WTC11 (cell line): ENCODE results near the gene PFDN5. TPM values are rescaled to one million over a fixed set of nuclear protein-coding genes. Genes with fewer than 3 reads are reported as not detected.

Source experiments
- ATAC-seq: fragments of 200-7000 bp; cut with Tn5 transposase; 2 replicates; pipeline ENCODE4 v1.10.0; 2021; ENCODE audit warnings: mild to moderate bottlenecking, moderate library complexity
- CTCF ChIA-PET: fragments of 300-600 bp; sonication (Branson Sonifier 250); formaldehyde crosslinking; loops from one replicate; lab custom pipeline; 2021; ENCODE audit warnings: antibody characterized with exemption; lab: Charles Lee
- POLR2A ChIA-PET: fragments of 350-600 bp; sonication (Branson Sonifier 250); formaldehyde crosslinking; loops from one replicate; lab custom pipeline; 2021; ENCODE audit warnings: antibody characterized with exemption; lab: Charles Lee
- DNase-seq: peaks from one replicate; pipeline ENCODE4 v3.0.0; 2021; ENCODE audit warnings: low spot score
- H3K27ac Mint-ChIP-seq: 2 replicates; pipeline ENCODE4 v1.8.0; 2021; ENCODE audit warnings: mixed read lengths
- H3K27me3 Mint-ChIP-seq: 2 replicates; pipeline ENCODE4 v1.8.0; 2021; ENCODE audit warnings: low read depth, mild to moderate bottlenecking, moderate library complexity, mixed read lengths
- H3K36me3 Mint-ChIP-seq: 2 replicates; pipeline ENCODE4 v1.8.0; 2021; ENCODE audit warnings: mixed read lengths
- H3K4me1 Mint-ChIP-seq: 2 replicates; pipeline ENCODE4 v1.8.0; 2022; ENCODE audit warnings: mixed read lengths
- H3K4me3 Mint-ChIP-seq: 2 replicates; pipeline ENCODE4 v1.8.0; 2021; ENCODE audit warnings: mild to moderate bottlenecking, moderate library complexity, mixed read lengths
- H3K9me3 Mint-ChIP-seq: 2 replicates; pipeline ENCODE4 v1.8.0; 2021; ENCODE audit warnings: mixed read lengths
- ATF1 ChIP-seq: sonication (generic); formaldehyde crosslinking; IDR thresholded peaks from 2 replicates; pipeline ENCODE4 v1.8.1; 2023; ENCODE audit warnings: mild to moderate bottlenecking, moderate library complexity, missing genetic modification reagents
- ATF3 ChIP-seq: sonication (generic); formaldehyde crosslinking; conservative IDR thresholded peaks from 2 replicates; pipeline ENCODE4 v1.8.1; 2022; ENCODE audit warnings: mild to moderate bottlenecking, missing genetic modification reagents
- CBFB ChIP-seq: sonication (generic); formaldehyde crosslinking; IDR thresholded peaks from 2 replicates; pipeline ENCODE4 v1.8.1; 2022; ENCODE audit warnings: mild to moderate bottlenecking, low read depth, missing genetic modification reagents
- CREB1 ChIP-seq: sonication (generic); formaldehyde crosslinking; IDR thresholded peaks from 2 replicates; pipeline ENCODE4 v1.8.0; 2023; ENCODE audit warnings: mild to moderate bottlenecking, missing genetic modification reagents
- CTCF ChIP-seq: fragments of 200-600 bp; IDR thresholded peaks from 2 replicates; pipeline ENCODE4 v1.8.0; 2022; ENCODE audit warnings: antibody characterized with exemption
- E2F1 ChIP-seq: sonication (generic); formaldehyde crosslinking; IDR thresholded peaks from 2 replicates; pipeline ENCODE4 v1.8.0; 2022; ENCODE audit warnings: mild to moderate bottlenecking, missing genetic modification reagents
- ELF4 ChIP-seq: sonication (generic); formaldehyde crosslinking; IDR thresholded peaks from 2 replicates; pipeline ENCODE4 v1.8.1; 2022; ENCODE audit warnings: low read depth, mild to moderate bottlenecking, moderate library complexity, missing genetic modification reagents
- EMX1 ChIP-seq: fragments of 250-450 bp; sonication (Bioruptor Pico); IDR thresholded peaks from 2 replicates; pipeline ENCODE4 v1.8.0; 2021; ENCODE audit warnings: mild to moderate bottlenecking
- ETV6 ChIP-seq: sonication (generic); formaldehyde crosslinking; IDR thresholded peaks from 2 replicates; pipeline ENCODE4 v1.8.1; 2022; ENCODE audit warnings: mild to moderate bottlenecking, missing genetic modification reagents
- FOXK1 ChIP-seq: sonication (generic); formaldehyde crosslinking; IDR thresholded peaks from 2 replicates; pipeline ENCODE4 v1.8.0; 2022; ENCODE audit warnings: mild to moderate bottlenecking, moderate library complexity, missing genetic modification reagents
- GRHL2 ChIP-seq: fragments of 250-450 bp; sonication (Bioruptor Pico); IDR thresholded peaks from 2 replicates; pipeline ENCODE4 v1.8.0; 2022; ENCODE audit warnings: mild to moderate bottlenecking, moderate library complexity; ENCODE audit not compliant: insufficient replicate concordance, severe bottlenecking
- JAZF1 ChIP-seq: fragments of 250-450 bp; sonication (Bioruptor Pico); IDR thresholded peaks from 2 replicates; pipeline ENCODE4 v1.9.0; 2021; ENCODE audit warnings: moderate library complexity, mild to moderate bottlenecking, inconsistent platforms
- KAT7 ChIP-seq: sonication (generic); formaldehyde crosslinking; IDR thresholded peaks from 2 replicates; pipeline ENCODE4 v1.8.1; 2023; ENCODE audit warnings: missing genetic modification reagents, mild to moderate bottlenecking, borderline replicate concordance
- MYBL2 ChIP-seq: sonication (generic); formaldehyde crosslinking; IDR thresholded peaks from 2 replicates; pipeline ENCODE4 v1.8.1; 2023; ENCODE audit warnings: mild to moderate bottlenecking, moderate library complexity, missing genetic modification reagents
- NFE2L1 ChIP-seq: sonication (generic); formaldehyde crosslinking; IDR thresholded peaks from 2 replicates; pipeline ENCODE4 v1.8.1; 2023; ENCODE audit warnings: missing genetic modification reagents
- NR2C2 ChIP-seq: sonication (generic); formaldehyde crosslinking; IDR thresholded peaks from 2 replicates; pipeline ENCODE4 v1.8.0; 2022; ENCODE audit warnings: mild to moderate bottlenecking, missing genetic modification reagents
- PRRX2 ChIP-seq: fragments of 250-450 bp; sonication (Bioruptor Pico); IDR thresholded peaks from 2 replicates; pipeline ENCODE4 v1.8.0; 2021; ENCODE audit warnings: mild to moderate bottlenecking
- TEAD4 ChIP-seq: sonication (generic); formaldehyde crosslinking; IDR thresholded peaks from 2 replicates; pipeline ENCODE4 v1.8.0; 2022; ENCODE audit warnings: mild to moderate bottlenecking, missing genetic modification reagents
- ZNF219 ChIP-seq: sonication (generic); formaldehyde crosslinking; IDR thresholded peaks from 2 replicates; pipeline ENCODE4 v1.8.0; 2023; ENCODE audit warnings: missing genetic modification reagents, mild to moderate bottlenecking, borderline replicate concordance
- ZNF281 ChIP-seq: sonication (generic); formaldehyde crosslinking; IDR thresholded peaks from 2 replicates; pipeline ENCODE4 v1.8.0; 2023; ENCODE audit warnings: mild to moderate bottlenecking, missing genetic modification reagents
- ZNF532 ChIP-seq: fragments of 250-450 bp; sonication (Bioruptor Pico); IDR thresholded peaks from 2 replicates; pipeline ENCODE4 v1.9.0; 2021; ENCODE audit warnings: mild to moderate bottlenecking, borderline replicate concordance
- ZNF671 ChIP-seq: fragments of 250-450 bp; sonication (Bioruptor Pico); IDR thresholded peaks from 2 replicates; pipeline ENCODE4 v1.8.0; 2021; ENCODE audit warnings: mild to moderate bottlenecking
- total RNA-seq: library from RNA; stranded (reverse); gene quantifications from 3 replicates; pipeline ENCODE4 v1.2.3, GENCODE V29; 2021

PFDN5 gene
- total RNA-seq, 1 experiment from 2014 or later, result 263 TPM

- Mint-ChIP-seq H3K27me3 (peaks cover 76% of the 10 kb centered on the region), H3K27ac (no peak overlapping the region)
- no peak for DNase-seq
- CTCF ChIA-PET, result interaction anchor here (0.8 to 9.5 kb wide), 9 partner anchors 9 to 181 kb away, joined by 3 to 148 read pairs (median 8); partner anchors contain the start of genes NPFF, SP1, SP7 and TARBP2
- TF ChIP-seq CREB1 (no peak), EMX1 (no peak), CBFB (CRISPR knock-in tag) (no peak), GRHL2 (no peak), JAZF1 (CRISPR knock-in tag) (no peak), ZNF281 (CRISPR knock-in tag) (no peak), TEAD4 (CRISPR knock-in tag) (no peak)
- TF ChIP-seq, all 79 proteins: peak for 0
- Mint-ChIP-seq H3K9me3 (no peaks in the 10 kb centered on the region), H3K36me3 (no peaks in the 10 kb centered on the region), H3K4me1 (peaks cover 24% of the 10 kb centered on the region), H3K4me3 (peak overlapping the region; percentile 70)
- ATAC-seq, result no peak
- POLR2A ChIA-PET, result no interaction called here
Observed at GRCh38 chr12:53326460-53327185, 31.3 kb downstream of the PFDN5 start.

- H3K4me1 Mint-ChIP-seq, result peaks cover 21% of the 10 kb centered on the region
- DNase-seq (no peak), ATAC-seq (no peak)
- H3K9me3 Mint-ChIP-seq, result no peaks in the 10 kb centered on the region
- no peak overlapping the region for H3K27ac Mint-ChIP-seq
- H3K36me3 Mint-ChIP-seq, result no peaks in the 10 kb centered on the region
- H3K4me3 Mint-ChIP-seq, result no peak overlapping the region
- ChIA-PET POLR2A (interaction anchor here (1.0 kb wide), 1 partner anchor 32 kb away, joined by 3 read pairs; the partner anchor contains the start of gene PFDN5), CTCF (interaction anchor here (0.7 to 9.5 kb wide), 18 partner anchors 8 to 184 kb away, joined by 3 to 148 read pairs (median 4); partner anchors contain the start of genes NPFF, PRR13, SP7 and TARBP2)
- peaks cover 79% of the 10 kb centered on the region for H3K27me3 Mint-ChIP-seq
- TF ChIP-seq PRRX2 (no peak), CTCF (no peak; the same call in 1 of the 2 replicates), MYBL2 (CRISPR knock-in tag) (no peak), E2F1 (CRISPR knock-in tag) (no peak), FOXK1 (CRISPR knock-in tag) (no peak), NR2C2 (no peak), ATF1 (CRISPR knock-in tag) (no peak), ZNF532 (CRISPR knock-in tag) (no peak), ZNF671 (no peak), ATF3 (CRISPR knock-in tag) (no peak), KAT7 (CRISPR knock-in tag) (no peak), ZNF219 (CRISPR knock-in tag) (no peak), ETV6 (CRISPR knock-in tag) (no peak), NFE2L1 (CRISPR knock-in tag) (no peak), ELF4 (CRISPR knock-in tag) (no peak)
Observed at GRCh38 chr12:53327435-53328042, 32.2 kb downstream of the PFDN5 start.
